Retinal pigment epithelial cell (primary cell): ENCODE results near the gene MYL4.
"Not testable (repeated sequence)": the region's sequence is repeated elsewhere in the genome, so short reads cannot be mapped to it uniquely, and the experiment has no call there.

ENCODE experiments used
- DNase-seq: peaks from one replicate; pipeline ENCODE4 v3.0.0-alpha.2; 2010; ENCODE audit warnings: low read depth
- H3K4me3 ChIP-seq: 2 replicates; pipeline ENCODE4 v1.5.1; 2011; ENCODE audit warnings: mild to moderate bottlenecking, low read length, control low read depth, moderate library complexity
- CTCF ChIP-seq: conservative IDR thresholded peaks from 2 replicates; pipeline ENCODE4 v1.5.1; 2011; ENCODE audit warnings: low read depth, low read length, control low read depth, inconsistent platforms

The MYL4 gene

GRCh38 chr17:47172696-47173565, 36.2 kb upstream of the MYL4 start:
- H3K4me3 ChIP-seq = no peak overlapping the region
- TF ChIP-seq CTCF = no peak
- no peak for DNase-seq

GRCh38 chr17:47174823-47175222, 34.3 kb upstream of the MYL4 start:
- not testable (repeated sequence) for DNase-seq, H3K4me3 ChIP-seq

- TF ChIP-seq CTCF = no peak
- DNase-seq = no peak
- no peak overlapping the region for H3K4me3 ChIP-seq
Observed at GRCh38 chr17:47176389-47176826, 32.7 kb upstream of the MYL4 start.

GRCh38 chr17:47177261-47177660, 31.9 kb upstream of the MYL4 start:
- no peak overlapping the region for H3K4me3 ChIP-seq
- no peak for DNase-seq
- no peak for TF ChIP-seq CTCF

GRCh38 chr17:47179141-47179540, 30.0 kb upstream of the MYL4 start:
- H3K4me3 ChIP-seq = no peak overlapping the region
- no peak for TF ChIP-seq CTCF
- DNase-seq = no peak

- no peak for TF ChIP-seq CTCF
- DNase-seq = no peak
- no peak overlapping the region for H3K4me3 ChIP-seq
Observed at GRCh38 chr17:47180337-47180736, 28.8 kb upstream of the MYL4 start.

GRCh38 chr17:47180988-47181387, 28.2 kb upstream of the MYL4 start:
- not testable (repeated sequence) for DNase-seq, H3K4me3 ChIP-seq

GRCh38 chr17:47184681-47185080, 24.5 kb upstream of the MYL4 start:
- no peak for DNase-seq
- no peak overlapping the region for H3K4me3 ChIP-seq
- no peak for TF ChIP-seq CTCF
